Measurements from ENCODE around the gene HDAC4.

The HDAC4 gene

DNA sequence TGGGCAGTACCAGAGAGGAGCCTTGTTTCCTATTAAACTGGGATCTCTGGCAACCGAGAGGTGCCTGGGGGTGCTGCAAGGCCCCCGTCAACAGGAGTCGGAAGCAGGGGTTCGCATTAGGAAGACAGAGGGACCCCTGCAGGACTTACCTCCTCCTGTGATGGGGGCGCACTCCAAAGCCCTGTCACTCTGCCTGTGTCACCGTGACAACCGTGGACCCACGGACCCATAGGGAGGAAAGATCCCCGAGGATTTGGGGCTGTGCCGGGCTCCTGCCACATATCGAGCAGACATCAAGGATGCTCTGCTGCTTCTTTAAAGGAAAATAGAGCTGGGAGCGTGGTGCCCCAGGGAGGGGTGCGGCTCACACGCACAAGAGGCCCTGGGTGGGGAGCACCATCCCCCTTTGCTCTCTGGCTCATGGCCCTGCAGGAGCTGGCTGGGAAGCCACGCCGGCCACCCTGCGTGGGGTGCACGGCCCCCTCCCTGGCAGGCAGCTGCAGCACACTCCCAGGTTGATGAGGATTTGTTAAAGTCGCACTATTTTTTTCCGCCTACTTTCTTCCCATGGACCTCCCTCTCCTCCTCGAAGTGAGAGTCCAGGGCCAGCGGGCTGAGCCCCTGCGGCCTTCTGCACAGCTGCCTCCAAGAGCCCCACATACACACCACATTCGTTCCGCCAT lies 385.5 kb downstream of the HDAC4 start:
- ATAC-seq, result no peak

DNA sequence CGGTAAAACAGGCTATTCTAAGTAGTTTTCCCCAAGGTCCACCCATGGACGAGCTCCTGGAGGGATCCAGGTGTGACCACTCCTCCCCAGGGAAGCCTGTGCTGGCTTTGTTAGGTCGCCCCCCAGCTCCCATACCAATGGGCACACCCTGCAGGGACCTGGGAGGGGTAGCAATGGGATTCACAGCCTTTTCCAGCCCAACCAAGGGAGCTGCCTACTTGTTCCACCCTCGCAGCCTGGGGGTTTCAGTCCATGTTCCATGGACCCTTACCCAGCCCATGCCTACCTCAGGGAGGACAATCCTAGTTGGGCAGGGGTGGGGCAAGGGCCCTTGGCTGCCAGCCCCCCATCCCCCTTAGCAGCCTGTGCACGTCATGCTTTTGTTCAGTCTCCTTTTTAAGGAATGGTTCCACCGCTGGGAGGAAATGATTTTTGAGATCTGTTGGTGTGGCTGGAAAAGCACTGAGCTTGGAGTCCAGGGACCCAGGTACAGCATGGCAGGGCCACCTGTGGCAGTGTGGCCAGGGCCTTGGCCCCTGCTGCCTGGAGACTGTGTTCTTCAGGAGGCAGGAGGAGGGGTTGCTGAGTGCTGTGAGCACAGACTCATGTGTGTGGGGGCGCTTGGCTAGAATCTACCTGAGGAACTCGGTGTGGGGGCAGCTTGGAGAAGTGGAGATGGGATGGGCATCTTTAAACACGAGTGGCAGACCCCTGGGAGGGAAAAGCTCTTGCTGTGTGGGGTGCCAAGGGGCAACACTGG lies 386.2 kb downstream of the HDAC4 start:
- no peak for ATAC-seq

- ATAC-seq, result no peak
Measured at GRCh38 chr2:239013678-239013976, 387.2 kb downstream of the HDAC4 start.

GRCh38 chr2:239012936-239013677 lies 387.7 kb downstream of the HDAC4 start:
- ATAC-seq, result no peak

GRCh38 chr2:239012228-239012627 lies 388.6 kb downstream of the HDAC4 start:
- no peak for ATAC-seq

GRCh38 chr2:239009589-239009961 lies 391.2 kb downstream of the HDAC4 start:
- ATAC-seq, result no peak

- ATAC-seq, result no peak
Measured at GRCh38 chr2:239008677-239009588, 391.9 kb downstream of the HDAC4 start.

DNA sequence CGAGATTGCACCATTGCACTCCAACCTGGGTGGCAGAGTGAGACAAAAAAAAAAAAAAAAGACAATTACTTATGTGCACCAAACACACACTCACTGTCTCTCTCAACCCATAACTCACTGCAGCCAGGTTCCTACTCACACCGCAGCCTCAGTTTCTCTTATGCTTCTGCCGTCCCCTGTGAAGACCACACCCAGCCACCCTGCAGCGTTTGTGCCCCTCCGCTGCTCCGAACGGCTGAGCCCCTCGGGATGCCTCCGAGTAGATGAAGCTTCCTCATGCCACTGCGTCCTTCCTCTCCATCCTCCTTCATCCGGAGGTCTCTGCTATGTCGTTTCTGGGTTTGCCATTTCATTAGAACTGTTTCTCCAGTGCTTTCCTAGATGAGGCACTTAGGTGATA lies 392.8 kb downstream of the HDAC4 start:
- no peak for ATAC-seq

DNA sequence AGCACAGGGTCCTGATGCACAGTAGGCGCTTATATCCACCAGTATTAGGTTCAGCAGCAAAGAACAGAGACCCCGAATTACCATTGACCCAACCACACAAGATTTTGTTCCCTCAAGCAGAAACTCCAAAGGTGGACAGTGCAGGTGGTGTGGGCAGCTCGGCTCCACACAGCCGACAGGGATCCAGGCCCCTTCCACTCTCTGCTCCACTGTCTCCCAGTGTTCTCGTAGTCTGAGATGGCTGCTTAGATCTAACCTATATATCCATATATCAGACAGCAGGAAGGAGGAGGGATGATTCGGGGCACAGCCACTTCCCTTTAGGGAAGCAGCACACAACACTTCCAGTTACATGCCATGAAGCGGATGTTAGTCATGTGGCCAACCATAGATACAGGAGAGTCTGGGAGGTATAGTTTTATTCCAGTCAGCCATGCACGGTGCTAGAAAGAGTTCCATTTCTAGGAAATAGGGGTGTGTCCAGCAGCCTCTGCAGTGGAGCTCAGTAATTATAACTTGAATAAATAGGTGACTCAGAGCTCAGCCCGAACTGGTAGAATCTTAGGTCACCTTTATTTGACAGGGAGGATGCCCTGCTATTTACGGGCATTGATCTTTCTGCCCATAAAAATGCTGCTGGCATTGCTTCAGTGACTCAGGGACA lies 394.1 kb downstream of the HDAC4 start:
- ATAC-seq, result no peak

DNA sequence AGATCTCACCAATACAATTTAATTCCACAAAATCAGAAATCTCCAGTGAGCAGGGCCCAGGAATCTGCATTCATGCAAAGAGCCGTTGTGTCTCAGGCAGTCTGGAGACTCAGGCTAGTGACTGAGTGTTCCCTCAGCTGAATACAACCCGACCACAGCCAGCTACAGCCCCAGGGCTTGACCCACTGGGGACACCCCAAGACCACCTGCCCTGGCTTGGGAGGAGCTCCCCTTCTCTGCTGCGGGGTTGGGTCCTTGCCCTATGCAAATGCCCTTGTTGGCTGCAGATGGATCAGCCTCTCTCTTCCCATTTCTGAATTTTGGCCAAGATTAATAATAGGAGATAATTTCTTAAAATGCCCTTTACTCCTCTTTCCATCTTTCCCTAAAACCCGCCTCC lies 395.2 kb downstream of the HDAC4 start:
- ATAC-seq, result no peak

DNA sequence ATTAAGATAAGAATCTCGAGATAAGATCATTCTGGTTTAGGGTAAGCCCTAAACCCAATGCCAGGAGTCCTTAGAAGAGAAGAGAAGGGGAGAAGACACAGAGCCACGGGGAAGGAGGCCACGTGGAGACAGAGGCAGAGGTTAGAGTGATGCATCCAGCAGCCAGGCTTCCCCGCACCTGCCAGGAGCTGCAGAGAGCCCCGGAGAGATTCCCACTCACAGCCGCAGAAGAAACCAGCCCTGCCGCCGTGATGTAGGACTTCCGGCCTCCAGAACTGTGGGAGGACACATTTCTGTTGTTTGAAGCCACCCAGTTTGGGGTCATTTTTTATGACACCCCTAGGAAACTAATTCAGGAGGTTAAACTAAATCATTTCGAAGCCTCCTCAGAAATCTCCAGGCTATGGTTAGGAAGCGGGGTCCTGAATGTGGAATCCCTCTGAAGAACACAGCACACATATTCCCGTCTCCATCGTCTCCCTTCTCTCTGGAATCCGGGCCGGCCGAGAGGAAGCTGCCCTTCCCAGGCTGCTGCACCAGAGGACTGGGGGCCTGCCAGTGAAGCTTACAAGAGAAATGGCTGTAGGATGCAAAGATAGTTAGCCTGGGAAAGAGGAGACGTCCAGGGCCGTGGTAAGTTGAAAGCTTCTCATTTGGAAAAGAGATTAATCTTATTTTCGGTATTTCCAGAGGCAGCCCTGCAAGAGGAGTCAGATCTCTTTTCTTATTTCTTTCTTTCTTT lies 396.4 kb downstream of the HDAC4 start:
- ATAC-seq, result no peak

DNA sequence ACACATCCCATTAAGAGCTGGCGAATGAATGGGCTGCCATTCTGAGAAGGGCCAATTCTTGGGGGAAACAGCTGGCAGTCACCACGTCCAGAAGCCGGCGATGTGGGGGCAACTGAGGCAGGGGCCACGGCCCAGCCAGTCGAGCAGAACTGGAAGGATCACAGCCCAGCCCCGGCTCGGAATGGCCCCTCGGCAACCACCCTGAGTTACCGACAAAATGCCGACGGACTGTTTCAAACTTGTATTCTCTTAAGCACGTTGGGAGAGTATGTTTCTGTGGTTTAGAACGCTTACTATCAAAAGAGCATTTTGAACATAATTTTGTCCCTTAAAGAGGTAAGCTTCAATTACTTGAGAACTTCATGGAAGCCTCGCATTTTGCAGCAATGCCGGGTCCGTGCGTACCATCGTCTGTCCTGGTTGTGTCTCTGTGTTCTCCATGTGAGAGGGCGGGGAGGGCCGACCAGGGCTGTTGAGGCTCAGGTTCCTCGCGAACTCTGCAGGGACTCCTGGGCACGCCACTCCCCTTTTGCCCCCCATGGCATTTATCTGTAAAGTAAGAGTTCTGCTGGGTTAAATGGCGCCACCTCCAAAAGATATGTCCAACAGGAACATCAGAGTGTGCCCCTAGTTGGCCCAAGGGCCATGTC lies 397.1 kb downstream of the HDAC4 start:
- no peak for ATAC-seq

DNA sequence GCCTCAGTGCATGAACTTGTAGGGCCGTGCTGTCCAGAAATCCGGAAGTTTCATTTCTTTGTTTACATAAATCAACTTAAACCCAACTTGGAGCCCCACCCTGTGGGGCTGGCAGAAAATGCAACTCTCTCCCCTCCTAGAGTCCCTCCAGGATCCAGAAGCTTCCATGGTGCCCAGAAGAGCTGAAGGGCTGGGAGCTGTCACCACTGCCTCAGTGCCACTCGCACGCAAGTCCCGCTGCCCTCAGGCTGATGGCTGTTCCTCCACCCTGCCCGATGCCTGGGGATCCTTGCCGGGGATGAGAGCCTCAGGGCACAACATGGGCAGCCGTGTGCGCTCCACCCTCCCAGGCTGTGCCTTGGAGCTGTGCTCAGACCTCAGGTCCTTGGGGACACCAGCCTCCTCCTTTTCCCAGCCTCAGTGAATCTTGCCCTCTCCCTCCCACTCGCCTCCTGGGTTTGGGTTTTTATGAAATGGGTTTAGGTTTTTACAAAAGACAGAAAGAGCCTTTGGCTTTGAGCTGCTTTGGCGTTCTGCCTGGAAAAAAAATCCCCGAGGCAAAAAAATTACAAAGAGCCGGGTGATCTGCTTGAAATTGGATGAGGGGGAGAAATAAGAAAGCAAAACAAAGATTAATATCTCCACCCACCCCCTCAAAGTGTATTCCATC lies 397.7 kb downstream of the HDAC4 start:
- ATAC-seq, result no peak

DNA sequence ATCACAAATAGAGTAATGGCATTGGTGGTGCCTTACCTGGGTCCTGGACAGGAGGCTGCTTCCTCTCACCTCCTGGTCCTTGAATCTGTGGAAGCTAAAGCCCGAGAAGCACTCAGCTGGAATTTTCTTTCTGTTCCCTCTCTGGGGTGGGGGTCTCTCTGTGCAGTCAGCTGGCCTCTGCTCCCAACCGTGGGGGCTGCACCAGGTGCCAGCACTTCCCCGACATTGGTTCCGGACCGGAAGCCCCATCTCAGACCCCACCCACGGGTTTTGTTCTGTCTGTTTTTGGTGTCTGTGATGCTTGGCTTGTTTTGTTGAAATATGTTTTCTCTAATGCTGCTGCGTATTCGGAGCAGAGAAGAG lies 398.2 kb downstream of the HDAC4 start:
- no peak for ATAC-seq

GRCh38 chr2:239001794-239002193 lies 399.0 kb downstream of the HDAC4 start:
- no peak for ATAC-seq

- no peak for ATAC-seq
Measured at GRCh38 chr2:239000500-239001073, 400.2 kb downstream of the HDAC4 start.

- no peak for ATAC-seq
Measured at GRCh38 chr2:239000089-239000488, 400.7 kb downstream of the HDAC4 start.

DNA sequence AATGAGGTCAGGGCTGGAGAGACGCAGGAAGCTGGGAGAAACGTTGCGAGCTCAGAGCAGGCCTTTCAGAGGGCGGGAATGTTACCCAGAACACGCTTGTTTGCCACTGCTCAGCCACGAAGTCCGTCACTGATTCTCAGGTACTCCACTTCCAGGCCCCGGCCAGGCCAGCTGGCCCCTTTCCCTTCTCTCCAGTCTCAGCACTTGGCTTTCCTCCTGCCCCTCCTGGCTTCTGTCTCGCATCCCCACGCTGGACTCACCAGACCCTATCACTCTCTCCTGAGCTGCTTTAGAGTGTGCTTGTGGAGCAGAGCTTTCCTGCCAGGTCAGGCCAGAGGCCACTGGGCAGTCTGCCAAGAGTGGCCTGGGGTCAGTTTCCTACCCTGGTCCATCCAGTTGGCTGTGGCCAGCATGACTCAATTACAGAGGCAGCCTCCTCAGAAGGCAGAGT lies 401.5 kb downstream of the HDAC4 start:
- ATAC-seq, result no peak

DNA sequence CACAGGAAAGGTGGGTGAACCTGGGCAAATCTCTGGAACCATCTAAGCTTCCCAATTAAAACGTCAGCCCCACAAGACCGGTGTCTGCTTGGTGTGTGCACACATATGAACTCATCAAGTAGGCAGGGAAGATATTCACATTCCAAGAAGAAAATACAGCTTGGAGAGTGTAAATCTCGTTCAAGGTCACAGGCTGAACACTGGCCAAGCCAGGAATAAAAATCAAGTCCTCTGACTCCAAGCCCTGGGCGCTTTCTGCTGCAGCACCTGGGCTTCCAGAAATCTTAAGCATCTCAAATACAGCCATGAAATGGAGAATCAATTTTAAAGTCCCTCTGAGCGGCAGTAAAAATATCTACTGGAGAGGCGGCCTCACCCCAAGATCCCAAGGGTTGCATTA lies 402.0 kb downstream of the HDAC4 start:
- ATAC-seq, result no peak

Measured in activated CD4-positive, CD25-positive, alpha-beta regulatory T cell treated with anti-CD3 and anti-CD28 coated beads, Interleukin-2, amount 50 U/mL, for 24 hours (primary cell).